Measurements from ENCODE around the gene GNAI3. TPM values are rescaled to one million over a fixed set of nuclear protein-coding genes. Genes with fewer than 3 reads are reported as not detected.

Gene GNAI3
- total RNA-seq, 4 donors from 2014 or later, result 8.2 to 15.1 (median 11.6) TPM

DNA sequence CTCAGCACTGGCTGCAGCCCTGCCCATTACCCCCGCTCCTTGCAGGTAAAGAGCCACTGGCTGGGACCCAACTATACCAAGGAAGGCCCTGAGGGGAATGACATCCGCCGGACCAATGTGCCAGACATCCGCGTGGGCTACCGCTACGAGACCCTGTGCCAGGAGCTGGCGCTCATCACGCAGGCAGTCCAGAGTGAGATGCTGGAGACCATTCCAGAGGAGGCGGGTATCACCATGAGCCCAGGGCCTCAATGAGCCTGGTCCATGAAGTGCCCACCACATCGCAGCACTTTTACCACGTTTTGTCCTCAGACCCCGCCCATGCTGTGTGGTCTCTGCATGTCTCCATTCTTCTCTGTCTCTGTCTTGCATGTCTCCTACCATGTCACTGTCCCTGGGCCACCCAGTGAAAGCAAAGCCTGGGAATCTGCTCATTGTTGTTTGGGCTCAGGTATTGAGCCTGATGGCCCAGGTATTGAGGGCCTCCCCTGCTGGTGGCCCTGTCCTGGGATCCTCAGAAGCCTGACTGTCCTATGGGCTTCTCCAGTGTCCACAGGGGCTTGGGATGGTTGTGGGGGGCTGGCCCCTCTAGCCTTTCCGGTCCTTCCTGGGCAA, 82.6 kb downstream of the GNAI3 start:
- no peak for DNase-seq
- H3K4me3 ChIP-seq, result no peak overlapping the region
- H3K4me1 ChIP-seq, result peaks cover 0 to 35% (median 4%) of the 10 kb centered on the region in 3 donors
- H3K27ac ChIP-seq, result peak overlapping the region in 1 of 4 donors; percentile 11
- no peaks in the 10 kb centered on the region for H3K27me3 ChIP-seq
- WGBS, 2 donors, result 88 to 96% methylated on average over 4 to 5 of the region's 14 CpGs
- intact Hi-C loops (cut with DNase I), result no loop called here
- no peaks in the 10 kb centered on the region for H3K9me3 ChIP-seq
- TF ChIP-seq, protein P1, sequence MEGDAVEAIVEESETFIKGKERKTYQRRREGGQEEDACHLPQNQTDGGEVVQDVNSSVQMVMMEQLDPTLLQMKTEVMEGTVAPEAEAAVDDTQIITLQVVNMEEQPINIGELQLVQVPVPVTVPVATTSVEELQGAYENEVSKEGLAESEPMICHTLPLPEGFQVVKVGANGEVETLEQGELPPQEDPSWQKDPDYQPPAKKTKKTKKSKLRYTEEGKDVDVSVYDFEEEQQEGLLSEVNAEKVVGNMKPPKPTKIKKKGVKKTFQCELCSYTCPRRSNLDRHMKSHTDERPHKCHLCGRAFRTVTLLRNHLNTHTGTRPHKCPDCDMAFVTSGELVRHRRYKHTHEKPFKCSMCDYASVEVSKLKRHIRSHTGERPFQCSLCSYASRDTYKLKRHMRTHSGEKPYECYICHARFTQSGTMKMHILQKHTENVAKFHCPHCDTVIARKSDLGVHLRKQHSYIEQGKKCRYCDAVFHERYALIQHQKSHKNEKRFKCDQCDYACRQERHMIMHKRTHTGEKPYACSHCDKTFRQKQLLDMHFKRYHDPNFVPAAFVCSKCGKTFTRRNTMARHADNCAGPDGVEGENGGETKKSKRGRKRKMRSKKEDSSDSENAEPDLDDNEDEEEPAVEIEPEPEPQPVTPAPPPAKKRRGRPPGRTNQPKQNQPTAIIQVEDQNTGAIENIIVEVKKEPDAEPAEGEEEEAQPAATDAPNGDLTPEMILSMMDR (IDR thresholded peaks at IDR 0.05), result peak in 1 of 6 experiments; percentile 3
- no peak for TF ChIP-seq POLR2A (IDR thresholded peaks at IDR 0.05)
- peaks cover 28 to 58% (median 29%) of the 10 kb centered on the region in 3 donors for H3K36me3 ChIP-seq

DNA sequence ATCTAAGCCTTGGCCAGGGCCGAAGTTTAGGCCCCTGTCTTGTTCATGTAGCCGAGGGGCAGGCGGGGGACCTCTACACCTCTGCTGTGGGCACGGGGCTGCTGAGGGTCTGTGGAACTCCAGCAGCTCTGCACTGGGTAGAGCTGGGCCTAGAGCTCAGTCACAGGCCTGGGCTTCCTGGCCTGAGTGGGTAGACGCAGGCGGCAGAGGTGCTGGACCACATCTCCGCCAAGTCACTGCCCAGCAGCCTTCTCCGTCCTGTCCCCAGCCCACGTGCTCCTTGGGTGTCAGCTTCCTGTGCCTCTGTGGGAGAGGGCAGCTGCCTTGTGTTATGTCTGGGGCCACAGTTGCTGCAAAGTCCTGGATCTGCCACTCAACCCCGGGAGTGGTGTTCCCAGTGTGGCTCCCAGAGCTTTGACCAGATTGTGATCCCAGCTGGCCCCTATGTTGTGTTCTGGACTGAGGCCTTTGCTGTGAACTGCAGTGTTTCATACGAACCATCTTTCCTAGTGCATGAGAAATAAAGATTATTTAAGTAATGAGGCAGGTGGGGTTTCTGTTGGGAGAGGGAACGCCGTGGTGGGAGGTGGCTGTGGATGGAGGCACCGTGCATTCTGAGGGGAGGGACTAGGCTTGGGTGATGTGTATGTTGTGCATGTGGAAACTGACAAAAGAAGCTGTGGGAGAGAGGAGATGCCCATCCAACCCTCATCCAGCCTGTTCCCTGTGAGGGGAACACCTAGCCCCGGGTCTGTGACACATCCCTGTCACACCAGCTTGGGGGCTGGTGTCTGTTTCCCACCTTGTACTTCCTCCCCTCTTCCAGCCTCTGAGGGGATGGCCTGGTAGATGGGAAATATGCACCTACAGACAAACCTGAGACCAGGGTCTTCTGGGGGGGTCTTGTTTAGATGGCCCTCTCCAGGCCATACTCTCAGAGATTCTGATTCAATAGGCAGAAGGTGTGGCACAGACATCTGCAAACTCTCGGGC, 83.4 kb downstream of the GNAI3 start:
- no peaks in the 10 kb centered on the region for H3K9me3 ChIP-seq
- no peaks in the 10 kb centered on the region for H3K27me3 ChIP-seq
- no peak for DNase-seq
- peaks cover 0 to 43% (median 10%) of the 10 kb centered on the region in 3 donors for H3K4me1 ChIP-seq
- no peak for TF ChIP-seq POLR2A (IDR thresholded peaks at IDR 0.05)
- TF ChIP-seq, protein P1 (IDR thresholded peaks at IDR 0.05), result no peak
- H3K36me3 ChIP-seq, result peaks cover 26 to 50% (median 28%) of the 10 kb centered on the region in 3 donors
- peak overlapping the region in 2 of 4 donors; percentile 44 to 53 for H3K27ac ChIP-seq
- 77 to 80% methylated on average over 5 to 6 of the region's 16 CpGs for WGBS, 2 donors
- no peak overlapping the region for H3K4me3 ChIP-seq
- intact Hi-C loops (cut with DNase I), result no loop called here

DNA sequence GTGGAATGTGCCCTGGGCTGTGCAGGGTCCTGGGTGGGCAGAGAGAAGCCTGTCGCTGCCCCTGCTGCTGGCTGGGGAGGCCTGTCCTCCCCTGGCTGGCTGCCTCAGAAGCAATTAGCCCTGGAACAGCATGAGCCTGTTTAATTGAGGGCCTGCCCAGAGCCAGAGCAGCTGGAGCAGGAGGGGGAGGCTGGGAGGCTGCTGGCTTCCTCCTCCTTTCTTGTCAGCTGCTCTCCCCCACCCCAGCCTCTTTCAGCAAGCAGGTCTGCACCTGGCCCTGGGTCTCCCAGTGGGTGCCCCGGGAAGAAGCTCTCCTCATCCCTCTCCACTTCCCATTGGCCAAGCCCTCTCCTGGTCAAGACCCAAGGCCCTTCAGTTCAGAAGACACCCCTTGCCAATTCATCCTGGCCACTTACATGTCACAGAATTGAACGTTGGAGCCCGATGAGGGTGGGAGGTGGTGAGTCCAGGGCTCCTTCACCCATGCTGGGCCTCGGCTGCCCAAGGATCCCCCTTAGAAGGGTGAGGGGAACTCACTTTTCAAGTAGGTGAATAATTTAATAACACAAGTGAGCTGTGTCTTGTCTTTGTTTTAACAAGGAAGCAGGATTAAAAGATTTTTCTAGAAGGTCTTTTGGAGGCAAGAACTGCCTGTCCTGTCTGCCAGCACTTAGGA, 84.4 kb downstream of the GNAI3 start:
- Histone ChIP-seq H3K27ac (peak overlapping the region in 3 of 4 donors; percentile 10 to 53 (median 44)), H3K4me1 (peaks cover 0 to 45% (median 10%) of the 10 kb centered on the region in 3 donors), H3K27me3 (no peaks in the 10 kb centered on the region), H3K36me3 (peaks cover 18 to 40% (median 28%) of the 10 kb centered on the region in 3 donors), H3K9me3 (no peaks in the 10 kb centered on the region), H3K4me3 (no peak overlapping the region)
- intact Hi-C loops (cut with DNase I), result no loop called here
- DNase-seq, result no peak
- TF ChIP-seq, protein P1 (IDR thresholded peaks at IDR 0.05), result no peak
- TF ChIP-seq POLR2A (IDR thresholded peaks at IDR 0.05), result no peak
- WGBS, 2 donors, result 46 to 47% methylated on average over 3 to 4 of the region's 5 CpGs

DNA sequence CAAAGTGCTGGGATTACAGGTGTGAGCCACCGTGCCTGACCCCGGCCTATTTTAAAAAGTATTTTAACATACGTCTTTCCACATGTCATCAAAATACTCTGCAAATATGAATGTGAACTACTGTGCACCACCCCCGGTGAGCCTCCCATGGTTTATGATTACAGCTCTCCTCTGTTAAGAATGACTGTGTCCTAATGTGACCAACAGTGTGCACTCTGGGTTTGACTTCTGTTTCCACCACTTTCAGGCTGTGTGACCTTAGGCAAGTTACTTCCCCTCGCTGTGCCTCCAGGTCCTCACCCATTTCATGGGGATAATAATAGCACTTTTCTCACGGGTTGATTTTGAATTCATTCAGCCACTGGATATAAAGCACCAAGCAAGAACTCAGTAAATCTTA, 85.9 kb downstream of the GNAI3 start:
- TF ChIP-seq, protein P1 (IDR thresholded peaks at IDR 0.05), result no peak
- intact Hi-C loops (cut with DNase I), result no loop called here
- Histone ChIP-seq H3K9me3 (no peaks in the 10 kb centered on the region), H3K4me3 (no peak overlapping the region), H3K27ac (no peak overlapping the region), H3K27me3 (no peaks in the 10 kb centered on the region), H3K4me1 (peaks cover 0 to 45% (median 10%) of the 10 kb centered on the region in 3 donors), H3K36me3 (peaks cover 8 to 26% (median 14%) of the 10 kb centered on the region in 3 donors)
- 81 to 90% methylated on average over 6 of the region's 6 CpGs for WGBS, 2 donors
- DNase-seq, result no peak
